Smooth muscle cell of the brain vasculature (primary cell): ENCODE data around the gene GINS1.
"Not testable (repeated sequence)": the region's sequence is repeated elsewhere in the genome, so short reads cannot be mapped to it uniquely, and the experiment has no call there.

ENCODE experiments used
- DNase-seq: peaks from one replicate; pipeline ENCODE4 v3.0.0-alpha.2; 2012; ENCODE audit warnings: low read depth, low spot score

The GINS1 gene

DNA sequence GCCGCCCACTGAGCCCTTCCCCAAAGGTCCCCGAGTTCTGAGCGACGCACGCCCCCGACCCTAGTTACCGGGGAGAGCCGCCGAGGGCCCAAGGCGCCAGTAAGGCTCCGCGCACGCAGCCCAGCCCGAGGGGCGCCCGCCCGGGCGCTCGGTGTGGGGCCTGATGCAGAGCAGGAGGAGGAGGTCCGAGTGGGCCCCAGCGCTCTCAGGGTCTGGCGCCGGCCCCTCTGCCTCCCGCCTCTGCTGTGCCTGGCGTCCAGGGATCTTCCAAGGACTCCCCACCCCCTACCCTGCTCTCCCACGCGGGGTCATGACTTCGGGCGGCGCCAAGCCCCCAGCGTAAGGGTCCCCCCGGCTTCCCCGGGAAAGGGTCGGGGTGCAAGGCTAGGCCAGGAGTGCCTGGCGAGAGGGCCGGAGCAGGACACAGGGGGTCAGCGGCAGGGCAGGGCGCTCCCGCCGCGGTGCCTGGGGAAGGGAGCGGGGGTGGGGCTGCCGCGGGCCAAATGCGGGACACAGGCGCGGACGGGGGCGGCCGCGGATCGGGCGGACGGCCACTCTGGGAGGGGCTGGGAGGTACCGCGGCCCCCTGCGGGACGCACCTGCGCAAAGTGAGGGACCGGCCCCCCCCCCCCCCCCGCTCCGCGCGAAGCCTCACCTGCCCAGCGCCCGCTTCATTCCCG, 17.5 kb upstream of the GINS1 start:
- DNase-seq: no peak

- DNase-seq: peak; percentile 89
These were observed 16.6 kb upstream of the GINS1 start, which contains the start of gene ABHD12 for GRCh38 chr20:25390538-25391528. Gene ABHD12 (minus strand): TSS chr20:25390835. CDS start chr20:25390703, 132 bp downstream.

GRCh38 chr20:25394276-25394675, 13.2 kb upstream of the GINS1 start:
- no peak for DNase-seq

- no peak for DNase-seq
These were observed 12.5 kb upstream of the GINS1 start for GRCh38 chr20:25394996-25395395.

DNA sequence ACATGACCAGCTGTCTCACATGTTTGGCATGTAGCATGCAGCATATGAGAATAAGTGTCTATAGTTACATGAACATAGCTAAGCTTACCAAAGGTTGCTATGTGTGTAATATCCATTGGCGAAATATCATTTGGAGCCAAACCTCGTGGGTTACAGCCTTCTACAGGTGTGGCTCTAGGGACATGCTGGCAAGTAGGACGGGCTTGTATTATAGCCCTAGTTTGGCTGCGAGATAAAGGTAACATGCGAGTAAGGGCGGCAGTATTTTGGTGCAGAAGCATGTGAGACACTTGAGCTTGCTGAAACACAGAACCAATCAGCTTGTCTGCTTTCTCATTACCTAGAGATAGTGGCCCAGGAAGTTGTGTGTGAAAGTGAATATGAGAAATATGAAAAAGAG, 10.4 kb upstream of the GINS1 start:
- DNase-seq: no peak

DNA sequence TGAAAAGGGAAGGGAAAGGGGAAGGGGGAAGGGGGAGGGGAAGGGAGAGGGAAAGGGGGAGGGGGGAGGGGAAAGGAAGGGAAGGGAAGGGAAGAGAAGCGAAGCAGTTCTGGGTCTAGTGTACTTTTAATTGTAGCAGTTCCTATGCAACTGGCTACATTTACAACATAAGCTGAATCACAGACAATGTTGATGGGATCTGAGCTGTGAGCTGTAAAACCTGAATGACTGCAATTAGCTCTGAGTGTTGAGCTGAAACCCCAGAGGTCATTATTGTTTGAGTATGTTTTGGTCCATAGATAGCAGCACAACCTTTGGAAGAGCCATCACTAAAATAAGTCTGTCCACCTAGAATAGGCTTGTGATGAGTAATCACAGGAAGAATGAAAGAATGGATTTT, 9.7 kb upstream of the GINS1 start:
- no peak for DNase-seq

GRCh38 chr20:25398376-25399036, 9.0 kb upstream of the GINS1 start:
- DNase-seq: no peak

DNA sequence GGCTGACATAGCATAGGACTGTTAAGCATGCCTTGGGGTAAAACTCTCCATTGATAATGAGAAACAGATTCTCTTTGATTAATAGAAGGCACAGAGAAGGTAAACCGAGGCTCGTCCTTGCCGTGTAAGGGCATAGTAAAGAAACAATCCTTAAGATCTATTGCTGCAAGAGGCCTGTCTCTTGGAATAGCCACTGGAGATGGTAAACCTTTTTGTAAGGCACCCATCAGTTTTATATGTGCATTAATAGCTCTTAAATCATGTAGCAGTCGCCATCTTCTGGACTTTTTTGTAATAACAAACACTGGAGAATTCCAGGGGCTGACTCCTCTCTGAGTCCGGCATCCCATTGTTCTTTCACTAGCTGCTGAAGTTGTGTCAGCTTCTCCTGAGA, 8.4 kb upstream of the GINS1 start:
- peak; percentile 57 for DNase-seq

DNA sequence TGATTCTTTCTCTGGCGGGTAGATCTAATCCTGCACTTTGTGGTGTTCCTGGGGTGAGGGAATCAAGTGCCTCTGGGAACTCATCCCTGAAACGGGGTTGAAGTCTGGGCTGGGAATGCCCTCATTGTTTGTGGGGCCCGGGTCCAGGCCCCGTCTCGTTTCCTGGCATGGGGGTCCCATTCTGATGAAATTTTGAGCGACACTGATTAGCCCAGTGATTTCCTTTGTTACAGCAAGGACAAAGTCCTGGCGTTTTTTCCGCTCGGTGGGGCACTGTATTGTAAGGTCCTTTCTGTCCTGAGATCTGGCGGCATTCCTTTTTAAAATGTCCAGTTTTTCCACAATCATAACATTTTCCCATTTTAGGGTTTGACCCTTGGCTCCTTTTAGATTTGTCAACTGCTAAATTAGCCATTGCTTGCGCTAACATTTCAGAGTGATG, 7.2 kb upstream of the GINS1 start:
- DNase-seq: not testable (repeated sequence)

DNA sequence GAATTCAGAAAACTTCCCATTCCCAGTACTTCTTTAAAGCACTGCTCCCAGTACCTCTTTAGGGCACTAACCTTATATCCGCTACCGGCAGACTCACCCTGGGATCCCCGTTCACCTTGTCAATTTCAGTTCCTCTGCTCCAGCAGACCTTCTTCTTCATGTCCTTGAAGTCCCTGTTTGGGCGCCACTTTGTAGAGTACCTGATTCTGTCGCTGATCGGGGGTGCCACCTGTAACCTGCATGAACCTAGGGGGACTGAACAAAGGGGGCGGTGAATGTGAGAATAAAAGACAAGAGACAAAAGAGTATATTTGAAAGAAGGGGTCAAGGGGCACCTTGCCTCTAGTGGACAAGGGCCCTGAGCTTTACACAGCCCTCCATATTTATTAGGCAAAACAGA, 4.9 kb upstream of the GINS1 start:
- DNase-seq: no peak

DNA sequence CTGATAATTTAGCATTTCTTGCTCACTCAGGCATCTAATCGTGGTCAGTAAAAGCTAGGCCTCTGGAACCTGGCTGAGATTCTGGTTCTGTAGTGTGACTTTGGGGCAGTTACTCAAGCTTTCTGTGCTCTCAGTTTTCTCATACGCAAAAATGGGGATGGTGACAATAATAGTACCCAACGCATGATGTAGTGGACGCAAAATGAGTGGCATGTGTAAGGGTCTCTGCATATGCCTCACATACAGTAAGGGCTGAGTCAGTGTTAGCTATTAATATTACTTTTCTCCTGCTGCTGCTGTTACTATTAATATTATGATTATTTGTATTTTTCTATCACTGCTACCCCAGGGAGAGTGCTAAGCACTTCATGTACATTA, 686 bp downstream of the GINS1 start:
- DNase-seq: no peak

- DNase-seq: no peak
These were observed 1.4 kb downstream of the GINS1 start for GRCh38 chr20:25408890-25409289.

DNA sequence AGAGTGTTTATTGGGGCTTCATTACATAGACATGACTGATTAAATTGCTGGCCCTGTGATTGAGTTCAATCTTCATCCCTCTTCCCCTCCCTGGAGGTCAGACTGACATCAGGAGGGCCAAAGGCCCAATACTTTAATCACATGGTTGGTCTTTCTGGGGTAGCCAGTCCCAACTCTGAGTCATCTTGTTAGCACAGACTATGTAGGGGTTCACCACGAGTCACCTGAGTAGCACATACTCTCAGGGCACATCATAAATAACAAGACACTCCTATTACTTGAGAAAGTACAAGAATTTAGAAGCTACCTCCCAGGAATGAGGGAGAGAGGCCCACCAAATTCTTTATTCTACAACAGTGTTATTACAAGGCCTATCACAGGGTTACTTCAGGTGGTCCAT, 11.3 kb downstream of the GINS1 start:
- DNase-seq: no peak

GRCh38 chr20:25421102-25421501, 13.6 kb downstream of the GINS1 start:
- no peak for DNase-seq

DNA sequence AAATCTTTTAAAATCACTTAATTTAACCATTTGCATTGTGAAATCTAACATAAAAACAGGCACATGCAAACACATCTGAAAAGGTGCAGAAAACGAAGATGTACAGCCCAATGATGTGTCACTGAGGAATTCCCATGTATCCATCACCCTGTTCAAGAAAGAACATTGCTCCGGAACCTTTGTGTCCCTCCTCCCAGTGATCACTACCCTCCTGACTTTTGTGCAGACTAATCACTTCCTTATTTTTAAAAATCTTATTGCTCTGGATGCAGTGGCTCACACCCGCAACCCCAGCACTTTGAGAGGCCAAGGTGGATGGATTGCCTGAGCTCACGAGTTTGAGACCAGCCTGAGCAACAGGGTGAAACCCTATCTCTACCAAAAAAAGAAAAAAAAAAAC, 14.6 kb downstream of the GINS1 start:
- DNase-seq: no peak

DNA sequence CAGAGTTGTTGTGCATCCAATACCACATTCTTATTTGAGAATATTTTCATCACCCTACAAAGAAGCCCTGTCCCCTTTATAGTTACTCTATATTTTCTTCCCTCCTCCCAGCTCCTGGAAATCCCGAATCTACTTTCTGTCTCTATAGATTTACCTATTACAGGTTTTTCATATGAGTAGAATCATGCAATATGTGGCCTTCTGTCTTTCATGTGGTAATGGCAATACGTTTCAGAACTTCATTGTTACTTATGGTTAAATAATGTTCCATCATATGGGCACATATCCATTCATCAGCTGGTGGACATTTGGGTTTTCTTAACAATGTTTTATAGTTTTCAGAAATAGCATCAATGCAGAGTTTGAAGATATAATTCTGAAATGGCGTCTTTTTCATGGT, 17.1 kb downstream of the GINS1 start:
- no peak for DNase-seq

DNA sequence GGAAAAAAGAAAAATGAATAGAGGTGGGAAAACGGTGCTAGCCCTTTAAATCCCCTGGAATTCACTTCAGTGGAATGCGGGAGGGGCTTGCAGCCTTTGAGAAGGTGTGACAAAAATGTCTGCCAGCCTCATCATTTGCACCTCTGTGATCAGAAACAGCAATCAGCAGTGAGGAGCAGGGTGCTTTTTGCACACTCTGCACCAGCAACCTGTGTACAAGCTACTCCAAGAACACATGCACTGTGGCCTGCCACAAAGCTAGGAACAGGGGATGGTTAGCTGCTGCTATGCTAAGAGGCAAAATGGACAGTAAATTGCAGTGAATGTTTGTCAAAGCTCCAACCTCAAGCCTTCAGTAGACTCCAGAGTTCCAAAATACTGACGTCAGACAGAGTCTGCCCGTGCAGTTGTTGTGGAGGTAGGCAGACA, 29.7 kb downstream of the GINS1 start:
- no peak for DNase-seq

- no peak for DNase-seq
These were observed 31.9 kb downstream of the GINS1 start for GRCh38 chr20:25439328-25439727.

DNA sequence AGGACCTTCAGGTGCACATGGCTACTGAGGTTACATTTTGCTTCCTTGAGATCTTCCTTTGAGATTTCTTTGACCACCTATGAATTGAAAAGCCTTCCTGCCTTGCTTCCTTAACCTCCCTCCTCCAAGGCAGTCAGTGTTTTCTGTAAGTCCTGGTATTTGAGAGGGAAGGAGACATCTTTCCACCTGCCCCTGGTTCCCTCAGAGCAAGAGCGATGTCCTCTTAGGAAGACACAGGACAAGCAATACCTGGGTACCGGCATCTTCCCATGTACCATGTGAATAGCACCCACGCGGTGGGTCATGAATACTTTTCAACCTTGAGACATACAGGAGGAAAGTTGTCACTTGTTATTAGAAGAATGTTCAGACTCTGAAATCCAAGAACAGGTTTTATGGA, 37.1 kb downstream of the GINS1 start:
- no peak for DNase-seq

GRCh38 chr20:25447671-25448070, 40.2 kb downstream of the GINS1 start:
- no peak for DNase-seq

DNA sequence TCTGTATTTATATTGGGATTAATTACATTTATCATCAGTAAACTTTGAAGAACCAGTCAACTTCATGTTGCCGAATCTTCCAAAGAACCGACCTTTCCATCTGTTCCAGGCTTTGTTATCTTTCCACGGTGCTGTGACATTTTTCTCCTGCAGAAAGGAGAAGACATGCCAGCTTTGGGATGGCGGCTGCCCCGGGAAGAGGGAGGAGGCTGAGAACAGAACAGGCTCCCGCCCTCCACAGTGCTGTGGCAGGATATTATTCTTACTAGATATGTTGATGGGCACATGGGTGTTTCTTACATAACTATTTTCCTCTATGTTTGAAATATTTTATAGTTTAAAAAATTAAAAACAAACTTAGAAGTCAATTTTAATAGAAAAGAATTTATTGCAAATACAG, 44.9 kb downstream of the GINS1 start:
- DNase-seq: no peak
